Vagina (tissue), 2 donors: Measurements from ENCODE around the gene ACRV1. TPM values are rescaled to one million over a fixed set of nuclear protein-coding genes. Genes with fewer than 3 reads are reported as not detected.
A peak's percentile ranks its signal among the peaks of the same experiment; 100 is the strongest.

Experiments
- DNase-seq, 2 donors: peaks; one replicate each; pipeline ENCODE4 v3.0.0-alpha.2; 2017; ENCODE audit errors: extremely low spot score in 2 of 2
- H3K27ac ChIP-seq: fragments of 200-600 bp; sonication (generic); one replicate; pipeline ENCODE4 v1.5.1; 2019
- H3K27me3 ChIP-seq: fragments of 200-600 bp; sonication (generic); one replicate; pipeline ENCODE4 v1.5.1; 2019
- H3K36me3 ChIP-seq, 2 donors: fragments of 200-600 bp; sonication (generic); one replicate each; pipeline ENCODE4 v1.5.1; 2017 to 2019
- H3K4me1 ChIP-seq: fragments of 200-600 bp; sonication (generic); one replicate; pipeline ENCODE4 v1.5.1; 2019
- H3K4me3 ChIP-seq, 2 donors: fragments of 200-600 bp; sonication (generic); 1 replicate in 1 of 2; 2 replicates in 1 of 2; pipeline ENCODE4 v1.5.1; 2016 to 2019
- H3K9me3 ChIP-seq: fragments of 200-600 bp; sonication (generic); one replicate; pipeline ENCODE4 v1.5.1; 2019
- CTCF ChIP-seq, 3 experiments: fragments of 450-650 bp in 2 of 3; fragments of 200-600 bp in 1 of 3; sonication (generic) in 1 of 3; IDR thresholded peaks; one replicate each; pipeline ENCODE4 v1.5.1; 2017 to 2019; ENCODE audit warnings: antibody characterized with exemption in 3 of 3, mild to moderate bottlenecking in 2 of 3, moderate library complexity in 2 of 3
- POLR2A ChIP-seq, 2 donors: fragments of 450-650 bp; IDR thresholded peaks; one replicate each; pipeline ENCODE4 v1.6.1; 2017; ENCODE audit warnings: antibody characterized with exemption in 2 of 2, mild to moderate bottlenecking in 2 of 2, moderate library complexity in 2 of 2
- POLR2AphosphoS5 ChIP-seq, 2 donors: sonication (generic); formaldehyde crosslinking; IDR thresholded peaks; one replicate each; pipeline ENCODE4 v1.9.0; 2017; ENCODE audit warnings: antibody characterized with exemption in 2 of 2, mild to moderate bottlenecking in 2 of 2, low read depth in 1 of 2; ENCODE audit not compliant: insufficient read depth in 1 of 2
- intact Hi-C: fragments of 100-400 bp; cut with DNase I; formaldehyde crosslinking; loops from one replicate; pipeline ENCODE4 v1.15.1; 2023
- small RNA-seq: library from RNA; depleted of rRNA; stranded (forward); fragments of <200 nt; gene quantifications from one replicate; pipeline ENCODE3, GENCODE V24; 2016
- total RNA-seq: library from RNA; depleted of rRNA; stranded (reverse); fragments of >200 nt; gene quantifications from one replicate; pipeline ENCODE4 v1.2.3, GENCODE V29; 2016

Gene ACRV1
- total RNA-seq, 1 donor from 2014 or later, result not detected

DNA sequence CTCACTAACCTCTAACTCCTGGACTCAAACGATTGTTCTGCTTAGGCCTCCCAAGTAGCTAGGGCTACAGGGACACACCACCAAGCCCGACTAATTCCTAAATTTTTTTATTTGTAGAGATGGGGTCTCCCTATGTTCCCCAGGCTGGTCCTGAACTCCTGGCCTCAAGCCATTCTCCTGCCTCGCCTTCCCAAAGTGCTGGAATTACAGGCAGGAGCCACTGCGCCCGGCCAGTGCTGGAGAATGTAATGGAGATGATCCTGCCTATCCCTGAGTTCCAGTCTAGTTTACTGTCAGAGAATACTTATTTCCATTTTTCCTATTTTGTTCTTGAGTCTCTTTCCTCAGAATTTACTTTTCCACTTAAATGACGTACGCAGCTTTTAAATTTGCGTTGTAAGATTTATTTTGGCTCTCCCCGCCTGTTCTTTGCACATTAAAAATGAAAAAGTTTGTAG is 55.9 kb downstream of the ACRV1 start, which contains the start of gene CHEK1:
CHEK1 (plus strand) TSS at position 408 of the 458 bp plus-strand sequence. CDS start 1,606 bp downstream, outside the sequence.
- DNase-seq, result no peak
- Histone ChIP-seq H3K9me3 (no peaks in the 10 kb centered on the region), H3K27ac (peak within 1 kb of the TSS; percentile 92), H3K4me1 (peaks cover 19% of the 10 kb centered on the region), H3K4me3 (peak within 1 kb of the TSS; percentile 54 to 70), H3K36me3 (peaks cover 0 to 19% of the 10 kb centered on the region in 2 donors), H3K27me3 (no peaks in the 10 kb centered on the region)
- intact Hi-C loops, result no loop called here
- TF ChIP-seq CTCF (IDR thresholded peaks at IDR 0.05), result no peak
- no peak for TF ChIP-seq POLR2A (IDR thresholded peaks at IDR 0.05)
- no peak for TF ChIP-seq POLR2AphosphoS5 (IDR thresholded peaks at IDR 0.05; ENCODE audit: insufficient read depth in 1 of 2, low read depth in 1 of 2)

GRCh38 chr11:125623064-125623463 is 57.6 kb downstream of the ACRV1 start:
- intact Hi-C loops, result no loop called here
- no peak overlapping the region for H3K27ac ChIP-seq
- no peak for DNase-seq
- TF ChIP-seq POLR2AphosphoS5 (IDR thresholded peaks at IDR 0.05; ENCODE audit: insufficient read depth in 1 of 2, low read depth in 1 of 2), result no peak
- no peak for TF ChIP-seq CTCF (IDR thresholded peaks at IDR 0.05)
- no peak for TF ChIP-seq POLR2A (IDR thresholded peaks at IDR 0.05)
- no peaks in the 10 kb centered on the region for H3K27me3 ChIP-seq
- no peaks in the 10 kb centered on the region for H3K9me3 ChIP-seq
- peaks cover 19% of the 10 kb centered on the region for H3K4me1 ChIP-seq
- peaks cover 0 to 36% of the 10 kb centered on the region in 2 donors for H3K36me3 ChIP-seq
- no peak overlapping the region for H3K4me3 ChIP-seq

GRCh38 chr11:125621995-125622394 is 58.7 kb downstream of the ACRV1 start:
- Histone ChIP-seq H3K27ac (no peak overlapping the region), H3K9me3 (no peaks in the 10 kb centered on the region), H3K4me3 (no peak overlapping the region), H3K4me1 (peaks cover 18% of the 10 kb centered on the region), H3K27me3 (no peaks in the 10 kb centered on the region), H3K36me3 (peaks cover 0 to 47% of the 10 kb centered on the region in 2 donors)
- intact Hi-C loops, result no loop called here
- DNase-seq, result no peak
- TF ChIP-seq POLR2AphosphoS5 (IDR thresholded peaks at IDR 0.05; ENCODE audit: insufficient read depth in 1 of 2, low read depth in 1 of 2), result no peak

Small RNA genes within 50 kb of the gene (small RNA-seq; reads per million reads assigned to genes)
- gene RNU2-35P, result not detected

Other genes with a start within 250 kb of the ACRV1 start
- 33.4 TPM for gene FEZ1, start 184.6 kb downstream of the ACRV1 start, total RNA-seq
- 70.7 TPM for gene EI24, start 111.4 kb downstream of the ACRV1 start, total RNA-seq
- gene STT3A, start 88.0 kb downstream of the ACRV1 start, total RNA-seq, result 91.6 TPM
- 2.5 TPM for gene CHEK1, start 55.7 kb downstream of the ACRV1 start, total RNA-seq
- gene PATE1, start 65.4 kb upstream of the ACRV1 start, total RNA-seq, result not detected
- gene PATE2, start 98.0 kb upstream of the ACRV1 start, total RNA-seq, result not detected
- not detected for gene PATE3, start 107.3 kb upstream of the ACRV1 start, total RNA-seq
- not detected for gene PATE4, start 152.5 kb upstream of the ACRV1 start, total RNA-seq
- 3.7 TPM for gene HYLS1, start 206.8 kb upstream of the ACRV1 start, total RNA-seq
- gene PUS3, start 222.4 kb upstream of the ACRV1 start, total RNA-seq, result 8.1 TPM
- not detected for gene DDX25, start 223.7 kb upstream of the ACRV1 start, total RNA-seq